ENCODE results near the gene FLVCR1. TPM values are rescaled to one million over a fixed set of nuclear protein-coding genes. Genes with fewer than 3 reads are reported as not detected.
A peak's percentile ranks its signal among the peaks of the same experiment; 100 is the strongest.
"Not testable (repeated sequence)": the region's sequence is repeated elsewhere in the genome, so short reads cannot be mapped to it uniquely, and the experiment has no call there.

FLVCR1 gene
- polyA plus RNA-seq, 4 donors: 16.1 to 34.9 (median 25.6) TPM

DNA sequence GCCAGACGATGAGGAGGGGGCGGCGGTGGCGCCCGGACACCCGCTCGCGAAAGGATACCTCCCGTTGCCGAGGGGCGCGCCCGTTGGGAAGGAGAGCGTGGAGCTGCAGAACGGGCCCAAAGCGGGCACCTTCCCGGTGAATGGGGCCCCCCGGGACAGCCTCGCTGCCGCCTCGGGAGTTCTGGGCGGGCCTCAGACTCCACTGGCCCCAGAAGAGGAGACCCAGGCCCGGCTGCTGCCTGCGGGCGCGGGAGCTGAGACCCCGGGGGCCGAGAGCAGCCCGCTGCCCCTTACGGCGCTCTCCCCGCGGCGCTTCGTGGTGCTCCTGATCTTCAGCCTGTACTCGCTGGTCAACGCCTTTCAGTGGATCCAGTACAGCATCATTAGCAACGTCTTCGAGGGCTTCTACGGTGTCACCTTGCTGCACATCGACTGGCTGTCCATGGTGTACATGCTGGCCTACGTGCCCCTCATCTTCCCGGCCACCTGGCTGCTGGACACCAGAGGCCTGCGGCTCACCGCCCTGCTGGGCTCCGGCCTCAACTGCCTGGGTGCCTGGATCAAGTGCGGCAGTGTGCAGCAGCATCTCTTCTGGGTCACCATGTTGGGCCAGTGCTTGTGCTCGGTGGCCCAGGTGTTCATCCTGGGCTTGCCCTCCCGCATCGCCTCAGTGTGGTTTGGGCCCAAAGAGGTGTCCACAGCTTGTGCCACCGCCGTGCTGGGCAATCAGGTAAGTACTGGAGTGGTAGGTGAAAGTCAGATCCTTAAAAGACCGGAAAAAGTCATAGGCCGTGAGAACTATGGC is 588 bp downstream of the FLVCR1 start:
- peak in 2 of 4 donors; percentile 18 to 46 for DNase-seq (ENCODE audit: low read depth in 4 of 4, low spot score in 2 of 4)

DNA sequence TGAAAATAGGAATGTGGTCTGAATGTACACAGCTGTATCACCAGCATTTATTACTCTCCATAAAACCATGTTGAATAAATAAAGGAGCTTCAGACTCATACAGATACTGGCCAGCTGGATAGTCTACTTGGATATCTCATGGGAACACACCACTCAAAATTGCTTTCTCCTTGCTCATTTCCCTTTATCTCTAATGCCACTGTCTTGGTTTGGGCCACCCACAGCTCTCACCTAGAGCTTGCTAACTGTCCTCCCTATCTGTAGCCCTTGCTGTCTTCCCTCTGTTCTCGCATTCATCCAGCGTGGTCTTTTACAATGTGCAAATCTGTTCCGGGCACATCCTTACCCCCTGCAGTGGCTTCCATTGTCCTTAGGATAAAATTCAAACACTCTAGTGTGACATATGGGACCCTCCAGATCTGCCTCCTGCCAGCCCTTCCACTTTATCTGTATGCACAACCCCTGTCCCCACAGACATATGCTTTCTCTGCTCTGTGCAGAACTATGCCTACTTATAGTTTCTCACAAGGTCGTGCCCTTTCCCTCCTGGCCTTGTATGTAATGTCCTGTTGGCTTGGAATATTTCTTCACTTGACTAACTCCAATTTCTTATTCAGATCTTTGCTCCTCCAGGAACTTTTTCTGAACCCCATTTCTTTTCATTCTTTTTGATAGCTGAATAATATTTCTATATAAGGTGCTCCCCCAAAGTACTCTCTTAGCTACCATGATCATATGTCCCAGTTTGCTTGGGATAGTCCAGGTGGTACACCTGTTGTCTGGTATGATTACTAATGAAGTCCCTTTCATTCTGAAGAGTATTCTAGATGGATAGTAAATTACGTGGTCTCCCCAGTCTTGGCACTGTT is 2.9 kb downstream of the FLVCR1 start:
- no peak for DNase-seq (ENCODE audit: low read depth in 4 of 4, low spot score in 2 of 4)

DNA sequence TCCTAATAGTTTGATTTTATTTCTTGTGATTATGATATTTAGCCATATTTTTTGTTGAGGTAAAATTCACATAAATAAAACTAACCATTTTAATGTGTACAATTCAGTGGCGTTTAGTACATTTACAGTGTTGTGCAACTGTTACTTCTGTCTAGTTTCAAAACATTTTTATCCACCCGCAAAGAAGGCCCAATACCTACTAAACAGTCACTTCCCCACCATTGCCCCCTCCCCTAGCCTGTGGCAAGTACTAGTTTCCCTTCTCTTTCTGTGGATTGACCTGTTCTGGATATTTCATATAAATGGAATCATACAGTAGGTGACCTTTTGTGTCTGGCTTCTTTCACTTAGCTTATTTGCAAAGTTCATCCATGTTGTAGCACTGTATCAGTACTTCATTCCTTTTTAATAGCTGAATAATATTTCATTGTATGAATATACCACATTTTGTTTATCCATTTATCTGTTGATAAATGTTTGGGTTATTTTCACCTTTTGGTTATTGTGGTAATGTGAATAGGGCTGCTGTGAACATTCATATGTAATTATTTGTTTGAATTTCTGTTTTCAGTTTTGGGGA is 4.1 kb downstream of the FLVCR1 start:
- no peak for DNase-seq (ENCODE audit: low read depth in 4 of 4, low spot score in 2 of 4)

DNA sequence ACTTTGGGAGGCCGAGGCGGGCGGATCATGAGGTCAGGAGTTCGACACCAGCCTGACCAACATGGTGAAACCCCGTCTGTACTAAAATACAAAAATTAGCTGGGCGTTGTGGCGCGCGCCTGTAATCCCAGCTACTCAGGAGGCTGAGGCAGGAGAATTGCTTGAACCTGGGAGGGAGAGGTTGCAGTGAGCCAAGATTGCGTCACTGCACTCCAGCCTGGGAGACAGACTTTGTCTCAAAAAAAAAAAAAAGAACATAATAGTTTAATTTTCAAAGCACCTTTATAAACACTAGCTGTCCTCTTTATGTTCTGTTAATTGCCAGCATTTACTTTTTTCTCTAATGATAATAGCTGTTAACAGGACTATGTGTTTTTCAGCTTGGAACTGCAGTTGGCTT is 5.3 kb downstream of the FLVCR1 start:
- DNase-seq (ENCODE audit: low read depth in 4 of 4, low spot score in 2 of 4): not testable (repeated sequence)

DNA sequence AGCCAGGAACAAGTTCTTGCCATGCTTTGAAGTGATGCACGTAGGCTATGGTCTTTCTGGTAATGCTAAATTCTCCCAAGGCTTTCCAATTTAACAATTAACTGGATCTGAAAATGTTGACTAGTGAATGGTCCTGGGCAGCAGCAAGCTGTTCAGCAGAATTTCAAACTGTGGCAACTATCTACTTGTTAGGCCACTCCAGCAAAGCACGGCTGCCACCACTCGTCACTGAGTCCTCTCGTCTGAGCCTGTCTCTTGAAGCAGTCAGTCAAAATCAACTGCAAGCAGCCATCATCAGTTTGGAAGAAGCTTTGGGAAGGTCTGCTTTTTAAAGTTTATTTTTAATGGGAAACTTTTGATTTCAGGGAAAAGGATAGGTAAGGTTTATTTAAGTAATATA is 6.1 kb downstream of the FLVCR1 start:
- no peak for DNase-seq (ENCODE audit: low read depth in 4 of 4, low spot score in 2 of 4)

DNA sequence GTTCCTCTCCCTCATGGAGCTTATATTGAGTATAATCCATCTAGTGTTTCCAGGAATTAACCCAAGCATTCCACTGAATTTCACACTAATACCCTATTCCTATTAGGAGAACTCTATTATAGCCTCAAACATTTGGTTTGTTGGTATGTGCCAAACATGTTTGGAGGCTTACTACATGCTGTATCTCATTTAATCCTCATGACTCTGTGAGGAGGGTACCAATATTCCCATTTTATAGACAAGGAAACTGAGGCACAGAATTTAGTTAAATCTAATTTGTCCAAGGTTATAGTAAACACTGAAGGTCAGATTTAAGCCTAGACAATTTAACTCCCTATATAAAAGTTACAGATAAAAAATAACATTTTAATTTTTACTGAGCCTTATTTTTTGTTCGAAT is 9.1 kb downstream of the FLVCR1 start:
- no peak for DNase-seq (ENCODE audit: low read depth in 4 of 4, low spot score in 2 of 4)

DNA sequence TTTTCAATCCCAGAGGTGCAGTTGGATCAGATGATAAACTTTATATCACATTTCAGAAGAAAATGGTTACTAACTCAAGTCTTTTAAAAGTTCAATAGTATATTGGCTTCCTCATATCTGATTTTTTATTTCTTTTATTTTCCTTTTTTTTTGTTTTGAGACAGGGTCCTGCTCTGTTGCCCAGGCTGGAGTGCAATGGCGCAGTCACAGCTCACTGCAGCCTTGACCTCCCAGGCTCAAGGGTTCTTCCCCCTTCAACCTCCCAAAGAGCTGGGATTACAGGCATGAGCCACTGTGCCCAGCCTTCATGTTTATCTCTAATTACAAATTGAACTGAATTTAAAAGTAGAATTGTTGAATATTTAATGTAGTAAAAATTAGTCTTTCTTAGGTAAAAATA is 13.9 kb downstream of the FLVCR1 start:
- DNase-seq (ENCODE audit: low read depth in 4 of 4, low spot score in 2 of 4): no peak

DNA sequence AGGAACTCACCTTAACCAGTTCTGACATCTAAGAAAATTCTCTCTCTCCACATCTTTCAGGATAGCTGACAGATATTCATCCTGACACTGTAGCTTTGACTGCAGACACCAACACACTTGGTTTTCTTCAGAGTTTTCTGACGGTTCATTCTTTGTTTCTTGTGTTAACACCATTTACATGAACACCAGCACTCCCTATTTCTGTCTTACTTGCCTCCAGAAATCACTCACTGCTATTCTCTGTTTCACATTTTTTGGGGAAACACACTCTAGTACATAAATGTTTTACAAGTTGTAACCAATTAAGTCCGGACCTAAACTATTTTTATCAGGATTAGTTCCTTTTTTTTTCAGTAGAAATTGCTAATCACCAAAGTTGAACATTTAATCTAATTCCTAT is 15.4 kb downstream of the FLVCR1 start:
- DNase-seq (ENCODE audit: low read depth in 4 of 4, low spot score in 2 of 4): no peak

DNA sequence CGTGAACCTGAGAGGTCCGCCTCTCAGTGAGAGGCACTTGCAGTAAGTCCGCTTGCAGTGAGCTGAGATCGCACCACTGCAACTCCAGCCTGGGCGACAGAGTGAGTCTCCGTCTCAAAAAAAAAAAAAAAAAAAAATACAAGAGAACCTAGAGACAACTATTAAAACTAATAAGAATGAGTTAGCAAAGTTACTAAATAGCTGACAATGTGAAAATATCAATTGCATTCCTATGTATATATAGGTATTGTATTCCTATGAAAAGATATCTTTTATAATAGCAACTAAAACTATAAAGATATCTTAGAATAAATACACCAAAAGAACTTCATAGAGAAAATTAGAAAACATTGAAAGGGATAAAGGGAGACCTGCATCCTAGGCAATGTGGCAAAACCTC is 20.3 kb downstream of the FLVCR1 start:
- no peak for DNase-seq (ENCODE audit: low read depth in 4 of 4, low spot score in 2 of 4)

DNA sequence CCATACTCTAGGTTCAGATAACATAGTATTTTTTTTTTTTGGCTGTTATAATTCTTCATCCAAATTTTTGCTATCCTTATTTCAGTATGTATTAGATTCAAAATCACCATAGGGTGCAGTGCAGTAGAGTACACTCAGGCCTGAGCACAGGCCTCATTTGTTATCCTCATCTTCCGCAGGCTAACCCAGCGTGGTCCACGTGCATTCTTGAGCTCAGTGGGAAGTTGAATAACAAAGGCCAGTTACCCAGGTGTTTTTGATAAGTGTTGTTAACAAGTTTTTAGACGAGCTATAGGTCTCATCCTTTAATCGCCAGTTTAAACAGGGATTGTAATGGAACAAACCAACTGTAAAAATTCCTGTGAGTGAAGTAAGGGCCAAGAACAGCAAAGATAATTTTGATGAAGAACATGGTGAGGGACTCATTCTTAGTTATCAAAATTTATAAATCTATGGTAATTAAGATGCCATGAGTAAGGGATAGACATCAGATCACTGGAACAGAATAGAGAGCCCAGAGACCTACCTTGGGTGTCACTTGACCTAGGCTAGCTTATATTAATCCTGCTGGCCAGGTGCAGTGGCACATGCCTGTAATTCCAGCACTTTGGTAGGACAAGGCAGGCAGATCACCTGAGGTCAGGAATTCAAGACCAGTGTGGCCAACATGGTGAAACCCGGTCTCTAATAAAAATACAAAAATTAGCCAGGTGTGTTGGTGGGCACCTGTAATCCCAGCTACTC is 22.0 kb downstream of the FLVCR1 start:
- DNase-seq (ENCODE audit: low read depth in 4 of 4, low spot score in 2 of 4): no peak

DNA sequence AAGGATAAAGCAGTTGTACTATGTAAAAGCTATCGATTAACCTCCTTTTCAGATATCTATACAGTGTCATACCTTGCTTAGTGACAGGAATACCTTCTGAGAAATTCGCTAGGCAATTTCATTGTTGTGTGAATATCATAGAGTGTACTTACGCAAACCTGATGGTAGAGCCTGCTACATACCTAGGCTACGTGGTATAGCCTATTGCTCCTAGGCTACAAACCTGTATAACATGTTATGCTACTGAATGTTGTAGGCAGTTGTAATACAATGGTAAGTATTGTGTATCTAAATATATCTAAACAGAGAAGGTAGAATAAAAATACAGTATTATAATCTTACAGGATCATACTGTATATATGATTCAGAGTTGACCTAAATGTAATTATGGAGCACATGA is 26.5 kb downstream of the FLVCR1 start:
- DNase-seq (ENCODE audit: low read depth in 4 of 4, low spot score in 2 of 4): no peak

DNA sequence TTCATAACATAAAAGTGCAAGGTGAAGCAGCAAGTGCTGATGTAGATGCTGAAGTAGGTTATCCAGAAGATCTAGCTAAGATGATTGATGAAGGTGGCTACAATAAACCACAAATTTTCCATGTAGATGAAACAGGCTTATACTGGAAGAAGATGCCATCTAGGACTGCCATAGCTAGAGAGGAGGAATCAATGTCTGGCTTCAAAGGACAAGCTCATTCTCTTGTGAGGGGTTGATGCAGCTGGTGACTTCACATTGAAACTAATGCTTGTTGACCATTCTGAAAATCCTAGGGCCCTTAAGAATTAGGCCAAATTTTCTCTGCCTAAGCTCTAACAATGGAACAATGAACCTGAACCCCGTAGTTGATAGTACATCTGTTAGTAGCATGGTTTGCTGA is 34.0 kb downstream of the FLVCR1 start:
- no peak for DNase-seq (ENCODE audit: low read depth in 4 of 4, low spot score in 2 of 4)

DNA sequence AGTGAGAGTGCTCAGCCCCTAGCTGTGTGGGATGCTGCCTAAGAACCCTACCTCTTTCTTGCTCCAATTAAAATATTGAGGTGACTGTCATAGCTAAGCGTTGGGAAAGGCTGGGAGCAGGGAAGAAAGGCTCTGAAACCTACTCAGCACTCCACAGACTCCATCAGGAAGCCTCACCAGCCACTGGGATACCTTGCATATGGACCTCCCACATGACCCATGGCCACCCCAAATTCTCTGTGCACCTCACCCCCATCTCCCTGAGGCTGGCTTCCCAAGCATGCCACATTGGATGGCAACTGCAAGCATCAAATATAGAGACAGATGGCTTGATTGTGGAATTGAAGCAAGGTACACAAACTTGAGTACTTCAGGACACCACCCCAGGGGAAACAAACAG is 41.8 kb downstream of the FLVCR1 start:
- DNase-seq (ENCODE audit: low read depth in 4 of 4, low spot score in 2 of 4): no peak

DNA sequence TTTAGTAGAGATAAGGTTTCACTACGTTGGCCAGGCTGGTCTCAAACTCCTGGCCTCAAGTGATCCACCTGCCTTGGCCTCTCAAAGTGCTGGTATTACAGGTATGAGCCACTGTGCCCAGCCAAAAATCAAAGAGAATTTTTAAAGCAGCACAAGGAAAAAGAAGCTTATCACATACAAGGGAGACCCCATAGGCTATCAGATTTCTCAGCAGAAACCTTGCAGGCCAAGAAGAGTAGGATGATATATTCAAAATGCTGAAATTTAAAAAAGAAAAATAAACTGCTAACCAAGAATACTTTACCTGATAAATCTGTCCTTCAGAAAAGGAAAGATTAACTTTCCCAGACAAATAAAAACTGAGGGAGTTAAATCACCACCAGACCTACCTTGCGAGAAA is 43.2 kb downstream of the FLVCR1 start:
- no peak for DNase-seq (ENCODE audit: low read depth in 4 of 4, low spot score in 2 of 4)

DNA sequence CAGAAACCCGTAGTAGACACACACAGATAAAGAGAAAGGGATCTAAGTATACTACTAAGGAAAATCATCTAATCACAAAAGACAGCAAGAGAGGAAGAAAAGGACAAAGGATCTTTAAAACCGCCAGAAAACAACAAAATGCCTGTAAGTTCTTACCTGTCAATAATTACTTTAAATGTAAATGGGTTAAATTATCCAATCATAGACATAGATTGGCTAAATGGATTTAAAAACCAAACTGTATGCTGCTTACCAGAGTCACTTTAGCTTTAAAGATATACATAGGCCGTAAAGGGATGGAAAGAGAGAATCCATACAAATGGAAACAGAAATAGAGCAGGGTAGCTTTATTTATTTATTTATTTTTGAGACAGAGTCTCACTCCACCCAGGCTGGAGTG is 44.0 kb downstream of the FLVCR1 start:
- no peak for DNase-seq (ENCODE audit: low read depth in 4 of 4, low spot score in 2 of 4)

DNA sequence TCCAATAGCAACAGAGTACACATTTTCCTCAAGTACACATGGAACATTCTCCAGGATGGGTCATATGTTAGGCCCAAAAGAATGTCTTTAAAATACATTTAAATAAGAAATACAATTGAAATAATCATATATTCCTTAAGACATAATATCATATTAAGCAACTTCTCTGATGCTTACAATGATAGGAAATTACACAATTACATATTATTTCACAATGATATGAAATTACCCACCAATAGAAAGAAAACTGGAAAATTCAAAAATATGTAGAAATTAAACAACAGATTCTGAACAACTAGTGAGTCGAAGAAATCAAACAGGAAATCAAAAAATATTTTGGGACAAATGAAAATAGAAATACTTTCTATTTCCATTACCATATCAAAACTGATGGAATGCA is 45.6 kb downstream of the FLVCR1 start:
- no peak for DNase-seq (ENCODE audit: low read depth in 4 of 4, low spot score in 2 of 4)

DNA sequence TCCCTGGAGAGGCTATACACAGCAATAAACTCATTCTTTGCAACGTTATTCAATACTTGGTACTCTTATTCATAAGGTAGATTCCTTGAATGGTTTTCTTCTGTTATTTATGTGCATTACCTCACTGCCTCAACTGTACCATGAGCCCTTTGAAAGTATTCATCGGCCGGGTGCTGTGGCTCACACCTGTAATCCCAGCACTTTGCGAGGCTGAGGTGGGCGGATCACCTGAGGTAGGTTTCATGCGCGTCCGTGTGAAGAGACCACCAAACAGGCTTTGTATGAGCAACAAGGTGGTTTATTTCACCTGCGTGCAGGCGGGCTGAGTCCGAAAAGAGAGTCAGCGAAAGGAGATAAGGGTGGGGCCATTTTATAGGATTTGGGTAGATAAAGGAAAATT is 50.0 kb downstream of the FLVCR1 start:
- DNase-seq (ENCODE audit: low read depth in 4 of 4, low spot score in 2 of 4): not testable (repeated sequence)

DNA sequence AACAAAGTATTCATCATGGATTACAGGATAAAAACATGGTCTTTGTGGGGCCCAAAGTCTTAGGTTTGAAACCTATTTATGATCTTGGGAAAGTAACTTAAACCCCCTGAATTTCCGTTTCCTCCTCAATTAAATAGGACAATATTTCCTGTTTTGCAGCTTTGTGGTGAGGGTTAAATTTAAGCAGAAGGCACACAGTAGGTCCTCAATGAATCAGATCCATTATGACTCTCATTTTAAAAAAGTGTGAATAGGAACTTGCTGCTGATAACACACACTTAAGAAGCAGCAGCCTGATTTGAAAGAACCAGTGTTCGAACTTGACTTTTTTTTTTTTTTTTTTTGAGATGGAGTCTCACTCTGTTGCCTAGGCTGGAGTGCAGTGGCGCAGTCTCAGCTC is 50.9 kb downstream of the FLVCR1 start:
- DNase-seq (ENCODE audit: low read depth in 4 of 4, low spot score in 2 of 4): no peak

DNA sequence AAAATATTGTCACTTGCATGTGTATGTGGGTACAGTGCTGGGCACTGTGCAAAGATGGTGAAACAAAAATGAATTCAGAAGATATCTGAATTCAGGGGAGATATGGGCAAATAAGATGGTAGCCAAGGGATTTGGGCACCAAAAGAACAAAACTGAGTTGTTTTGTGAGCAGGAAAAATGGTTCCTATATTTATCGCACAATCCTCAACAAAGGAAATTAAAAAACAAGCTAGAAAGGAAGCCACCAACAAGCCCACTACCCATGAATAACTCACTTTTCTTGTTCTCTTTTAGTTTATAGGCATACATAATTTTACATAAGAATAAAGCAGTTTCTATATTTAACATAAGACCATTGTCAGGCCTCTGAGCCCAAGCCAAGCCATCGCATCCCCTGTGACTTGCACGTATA is 51.6 kb downstream of the FLVCR1 start:
- DNase-seq (ENCODE audit: low read depth in 4 of 4, low spot score in 2 of 4): no peak

DNA sequence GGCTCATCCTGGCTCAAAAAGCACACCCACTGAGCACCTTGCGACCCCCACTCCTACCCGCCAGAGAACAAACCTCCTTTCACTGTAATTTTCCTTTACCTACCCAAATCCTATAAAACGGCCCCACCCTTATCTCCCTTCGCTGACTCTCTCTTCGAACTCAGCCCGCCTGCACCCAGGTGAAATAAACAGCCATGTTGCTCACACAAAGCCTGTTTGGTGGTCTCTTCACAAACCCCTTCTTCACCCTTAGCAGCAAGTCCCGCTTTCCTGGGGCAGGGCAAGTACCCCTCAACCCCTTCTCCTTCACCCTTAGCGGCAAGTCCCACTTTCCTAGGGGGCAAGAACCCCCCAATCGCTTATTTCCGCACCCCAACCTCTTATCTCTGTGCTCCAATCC is 52.1 kb downstream of the FLVCR1 start:
- not testable (repeated sequence) for DNase-seq (ENCODE audit: low read depth in 4 of 4, low spot score in 2 of 4)

DNA sequence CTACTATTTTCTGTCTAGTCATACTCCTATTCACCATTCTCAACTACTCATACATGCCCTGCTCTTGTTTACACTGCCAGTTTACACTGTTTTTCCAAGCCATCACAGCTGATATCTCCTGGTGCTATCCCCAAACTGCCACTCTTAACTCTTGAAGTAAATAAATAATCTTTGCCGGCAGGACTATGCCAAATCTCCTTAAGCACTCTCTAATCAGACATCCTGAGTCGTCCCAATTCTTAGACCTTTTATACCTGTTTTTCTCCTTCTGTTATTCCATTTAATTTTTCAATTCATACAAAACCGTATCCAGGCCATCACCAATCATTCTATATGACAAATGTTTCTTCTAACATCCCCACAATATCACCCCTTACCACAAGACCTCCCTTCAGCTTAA is 55.6 kb downstream of the FLVCR1 start:
- not testable (repeated sequence) for DNase-seq (ENCODE audit: low read depth in 4 of 4, low spot score in 2 of 4)

Data from left renal cortex interstitium (tissue), 4 donors.